ENCODE results near the gene PLCB3. TPM values are rescaled to one million over a fixed set of nuclear protein-coding genes. Genes with fewer than 3 reads are reported as not detected.
A peak's percentile ranks its signal among the peaks of the same experiment; 100 is the strongest.

Gene PLCB3
- total RNA-seq, 1 donor from 2014 or later: 12.0 TPM

DNA sequence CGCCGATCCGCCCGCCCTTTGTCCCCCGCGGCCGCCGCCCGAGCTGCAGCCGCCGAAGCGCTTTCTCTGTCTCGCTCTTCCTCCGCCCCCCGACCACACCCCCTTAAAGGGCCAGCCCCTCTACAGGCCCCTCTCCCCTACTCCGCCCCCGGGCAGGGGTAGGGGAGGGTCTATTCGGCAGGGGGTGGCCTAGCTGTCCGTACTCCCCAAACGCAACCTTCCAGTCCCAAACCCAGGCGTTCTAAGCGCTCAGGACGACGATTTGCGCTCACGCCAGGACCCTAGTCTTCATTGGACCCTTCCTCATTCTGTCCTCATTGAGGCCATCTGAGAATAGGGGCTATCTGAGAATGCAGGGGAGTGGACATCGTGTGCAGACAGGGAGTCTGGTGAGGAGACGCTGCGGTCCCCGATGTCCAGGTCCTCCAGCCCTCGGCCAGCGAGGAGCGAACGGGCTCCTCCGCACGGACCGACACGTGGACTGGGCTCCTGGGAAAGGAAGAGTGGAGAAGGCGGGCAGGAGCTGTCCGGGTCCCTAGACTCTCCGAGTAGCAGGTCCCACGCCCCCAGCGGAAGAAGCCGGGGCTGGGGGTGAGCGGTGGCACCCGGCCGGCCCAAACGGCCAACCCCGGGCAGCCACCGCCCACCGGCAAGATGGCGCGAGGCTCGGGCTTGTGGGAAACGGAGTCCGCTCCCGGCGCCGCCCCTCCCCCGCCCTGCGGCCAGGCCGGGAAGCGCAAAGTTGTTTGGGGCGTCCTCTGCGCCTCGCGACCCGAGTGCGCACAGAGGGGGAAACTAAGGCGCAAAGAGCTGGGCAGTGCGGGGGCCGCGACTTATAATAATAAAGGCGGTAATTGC lies 4.2 kb upstream of the PLCB3 start, which contains the start of gene PPP1R14B:
Gene PPP1R14B (minus strand): TSS at position 73 of the 858 bp plus-strand sequence. CDS start 270 bp downstream, outside the sequence.
- ATAC-seq: peak; percentile 76
- intact Hi-C loops (cut with micrococcal nuclease): no loop called here
- peak; percentile 96 for DNase-seq

DNA sequence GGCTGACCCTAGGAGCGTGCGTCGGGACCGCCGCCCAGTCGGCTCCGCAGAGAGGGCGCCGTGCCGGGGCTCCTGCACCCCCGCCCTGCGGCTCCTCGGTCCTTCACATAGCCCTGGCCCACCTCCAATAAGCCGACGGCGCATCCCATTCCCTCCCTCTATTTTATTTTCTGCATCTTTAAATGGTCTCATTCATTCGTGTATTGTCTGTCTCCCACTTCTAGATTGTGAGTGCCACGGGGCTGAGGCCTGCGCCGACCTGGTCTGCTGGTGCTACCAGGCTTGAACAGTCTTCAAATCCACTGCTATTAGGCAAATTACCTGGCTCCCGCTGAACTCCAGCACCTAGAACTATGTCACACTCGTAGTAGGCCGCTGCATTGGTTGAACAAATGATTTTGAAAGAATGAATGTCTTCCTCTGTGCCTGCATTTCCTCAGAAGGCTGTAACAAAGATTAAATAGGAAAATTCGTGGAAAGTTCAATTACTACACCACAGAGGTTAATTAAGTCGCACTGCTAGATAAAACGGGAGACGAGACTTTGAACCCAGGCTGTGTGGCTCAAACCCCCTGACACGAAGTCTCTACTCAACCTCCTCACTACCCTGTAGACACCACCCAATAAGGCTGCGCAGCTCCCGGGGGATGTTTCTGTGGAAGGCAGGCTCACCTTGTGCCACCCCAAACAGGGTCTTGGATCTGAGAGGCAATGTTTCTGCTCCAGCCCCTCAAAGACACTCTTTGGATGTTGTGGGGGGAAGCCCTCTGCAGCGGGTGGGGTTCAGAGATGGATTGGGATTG lies 3.4 kb upstream of the PLCB3 start:
- no peak for DNase-seq

DNA sequence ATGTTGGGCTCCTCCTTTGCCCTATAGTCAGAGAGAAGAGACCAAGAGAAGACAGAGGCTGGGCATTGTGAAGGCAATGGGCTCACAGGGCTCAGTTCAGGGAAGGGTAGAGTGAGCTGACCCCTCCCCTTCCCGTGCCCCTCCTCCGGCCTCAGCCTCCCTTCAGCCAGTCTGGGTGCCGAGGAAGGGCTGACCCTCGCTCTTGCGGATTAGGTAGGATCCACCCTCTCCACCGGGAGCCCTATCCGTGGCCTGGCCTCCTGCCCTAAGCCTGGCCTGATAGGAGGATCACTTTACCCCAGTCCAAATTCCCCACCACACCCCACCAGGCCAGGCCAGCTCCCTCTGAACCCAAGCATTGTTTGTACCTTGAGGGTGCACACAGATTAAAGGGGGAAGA lies 2.8 kb upstream of the PLCB3 start:
- DNase-seq (no peak), ATAC-seq (no peak)
- intact Hi-C loops (cut with micrococcal nuclease): no loop called here

More for the DNA sequence above, 3.4 kb upstream of the PLCB3 start:
- intact Hi-C loops (cut with micrococcal nuclease): no loop called here
- ATAC-seq: peak; percentile 3

DNA sequence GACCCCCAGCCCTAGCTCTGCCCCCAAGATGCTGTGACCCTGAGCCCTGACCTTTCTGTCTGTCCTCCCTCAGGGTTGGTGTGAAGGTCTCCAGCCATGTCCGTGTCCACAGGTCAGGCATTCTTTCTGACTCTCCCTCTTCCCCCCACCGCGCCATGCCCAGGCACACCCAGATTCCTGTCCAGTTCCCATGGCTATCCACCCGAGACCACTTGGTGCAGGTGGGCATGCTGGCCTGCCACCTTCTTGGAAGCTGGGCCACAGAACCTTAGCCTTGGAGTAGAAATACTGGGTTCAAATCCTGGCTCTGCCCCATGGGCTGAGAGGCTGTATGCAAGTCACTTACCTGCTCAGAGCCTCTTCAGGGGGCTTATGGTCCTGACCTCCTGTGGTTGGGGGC lies 2.3 kb upstream of the PLCB3 start:
- intact Hi-C loops (cut with micrococcal nuclease): no loop called here
- DNase-seq: no peak
- no peak for ATAC-seq

DNA sequence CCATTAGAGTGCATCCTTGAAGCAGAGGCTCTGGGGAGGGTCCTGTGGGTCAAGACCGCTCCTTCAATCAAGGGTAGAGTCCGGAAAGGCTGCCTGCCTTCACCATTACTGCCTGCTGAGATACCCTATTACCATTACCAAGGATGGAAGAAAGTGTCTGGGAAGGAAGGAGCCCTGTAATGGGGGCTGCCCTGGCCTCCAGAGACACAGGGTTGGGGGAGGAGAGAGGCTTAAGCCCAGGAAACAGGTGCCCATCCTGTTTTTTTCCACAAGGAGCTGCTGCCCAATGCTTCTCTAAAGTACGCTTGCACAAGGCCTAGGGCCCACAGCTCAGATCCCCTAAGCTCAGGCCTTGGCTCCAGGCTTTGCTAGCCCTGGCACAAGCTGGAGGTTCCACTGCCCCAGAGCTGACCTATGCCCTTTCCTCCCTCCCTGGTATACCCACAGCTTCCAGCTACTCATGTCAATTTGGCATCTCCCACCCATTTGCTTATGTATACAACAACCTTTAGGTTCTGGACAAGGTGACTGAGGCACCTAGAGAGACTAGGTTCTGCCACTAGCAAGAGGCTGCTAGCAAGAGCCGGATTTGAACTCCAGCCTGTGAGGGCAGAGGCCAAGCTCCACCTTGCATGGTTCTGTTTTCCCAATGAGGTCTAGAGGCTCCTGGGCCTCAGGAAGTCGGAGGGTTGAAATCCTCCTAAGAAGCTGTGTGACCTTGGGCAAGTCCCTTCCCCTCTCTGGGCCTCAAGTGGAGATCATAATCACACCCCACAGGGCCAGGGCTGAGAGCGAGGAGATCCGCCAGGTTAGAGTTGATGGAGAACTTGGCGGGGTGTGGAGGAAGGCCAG lies 1.5 kb upstream of the PLCB3 start:
- no peak for ATAC-seq
- no peak for DNase-seq
- intact Hi-C loops (cut with micrococcal nuclease): no loop called here

DNA sequence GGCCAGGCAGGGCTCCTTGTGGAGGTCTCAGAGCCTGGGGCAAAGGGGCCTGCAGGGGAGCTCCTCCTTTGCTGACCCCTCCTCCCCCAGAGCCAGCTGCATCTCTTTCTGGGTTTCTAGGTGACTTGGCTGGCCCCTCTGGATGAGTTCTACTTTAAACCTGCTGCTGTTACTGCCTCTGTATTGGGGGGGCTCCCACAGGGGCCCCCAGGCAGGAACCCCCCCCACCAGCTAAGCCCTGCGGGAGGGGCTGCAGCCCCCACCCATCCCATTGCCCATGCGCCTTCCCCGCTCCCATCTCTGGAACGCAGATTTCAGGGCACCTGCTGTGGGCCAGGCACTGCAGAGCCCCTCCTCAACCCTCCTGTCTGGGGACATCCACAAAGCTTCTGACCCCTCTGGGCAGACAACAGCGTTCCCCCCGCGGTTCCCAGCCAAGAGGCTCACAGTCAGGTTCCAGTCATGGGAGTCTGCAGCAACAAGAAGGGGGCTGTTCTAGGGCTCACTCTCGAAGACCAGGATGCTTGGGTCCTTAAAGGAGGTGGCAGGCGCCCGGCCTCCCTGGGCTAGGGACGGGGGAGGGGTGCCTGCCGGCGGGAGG lies 815 bp upstream of the PLCB3 start:
- ATAC-seq (no peak), DNase-seq (no peak)
- intact Hi-C loops (cut with micrococcal nuclease): no loop called here

DNA sequence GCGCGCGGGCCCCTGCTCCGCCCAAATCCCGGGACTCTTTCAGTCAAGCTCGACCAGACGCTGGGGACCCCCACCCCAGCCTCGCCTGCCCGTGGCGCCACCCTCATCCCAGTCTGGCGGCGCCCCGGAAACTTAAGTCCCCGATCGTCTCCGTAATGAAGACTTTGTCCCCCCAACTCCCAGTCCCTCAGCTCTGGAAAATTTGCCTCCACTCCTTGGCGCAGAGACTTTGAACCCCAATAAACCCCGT lies 348 bp downstream of the PLCB3 start:
- no peak for DNase-seq
- intact Hi-C loops (cut with micrococcal nuclease): no loop called here
- no peak for ATAC-seq

DNA sequence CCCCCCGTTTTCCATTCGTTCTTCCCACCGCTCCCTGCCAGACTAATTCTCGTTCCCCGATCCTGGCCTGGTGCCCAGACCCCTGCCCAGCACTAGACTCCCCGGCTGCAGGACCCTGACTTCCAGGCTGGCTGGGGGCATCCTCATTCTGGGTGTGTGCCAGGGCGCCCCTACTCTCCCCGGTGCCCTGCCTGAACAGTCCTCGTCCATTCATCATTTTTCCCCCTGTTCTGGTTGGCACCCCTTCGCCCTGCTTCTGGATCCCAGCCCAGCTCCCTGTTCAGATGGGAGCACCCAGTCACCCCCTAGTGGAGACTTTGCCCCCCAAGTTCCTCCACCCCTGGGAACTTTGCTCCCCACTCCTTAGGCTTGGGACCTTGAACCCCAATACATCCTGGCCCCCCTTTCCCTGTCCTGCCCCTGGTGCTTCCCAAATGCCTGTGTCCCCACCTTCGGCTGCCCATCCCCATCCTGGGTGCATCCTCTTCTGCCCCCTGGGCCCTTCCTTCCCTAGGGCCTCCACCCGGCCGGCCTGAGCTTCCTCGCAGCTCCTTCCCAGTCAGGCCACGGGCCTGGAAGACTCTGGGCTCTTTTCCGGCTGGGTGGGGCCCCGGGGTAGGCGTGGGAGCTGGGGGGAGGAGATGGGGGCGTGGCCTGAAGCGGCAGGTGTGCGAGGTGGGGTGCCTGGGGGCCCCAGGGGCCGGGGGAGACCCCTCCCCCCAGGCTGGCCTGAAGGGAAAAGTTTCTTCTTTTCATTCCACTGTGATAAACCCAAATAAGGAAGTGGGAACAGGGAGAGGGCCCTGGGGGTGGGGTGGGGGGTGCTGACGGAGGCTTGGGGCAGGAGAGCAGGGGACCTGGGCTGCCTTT lies 908 bp downstream of the PLCB3 start:
- ATAC-seq (peak; percentile 17), DNase-seq (peak; percentile 68)

DNA sequence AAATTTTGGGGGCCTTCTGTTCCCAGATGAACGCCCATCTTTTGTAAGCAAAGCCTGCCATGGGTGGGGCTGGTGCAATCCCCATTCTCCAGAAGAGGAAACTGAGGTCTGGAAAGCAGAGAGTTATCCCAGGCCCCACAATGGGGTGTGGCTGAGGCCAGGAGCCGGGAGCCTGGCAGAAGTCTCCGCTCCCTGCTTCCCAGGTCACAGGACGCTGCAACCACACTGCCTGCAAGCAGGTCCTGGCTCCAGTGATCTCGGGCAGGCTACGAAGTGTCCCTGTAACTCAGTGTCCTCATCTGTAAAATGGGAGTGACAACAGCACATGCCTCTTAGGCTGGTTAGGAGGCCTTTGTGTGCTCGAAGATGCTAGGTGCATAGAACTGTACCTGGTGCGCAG lies 1.7 kb downstream of the PLCB3 start:
- no peak for ATAC-seq
- intact Hi-C loops (cut with micrococcal nuclease): no loop called here
- no peak for DNase-seq

More for the DNA sequence above, 908 bp downstream of the PLCB3 start:
- intact Hi-C loops (cut with micrococcal nuclease): no loop called here

DNA sequence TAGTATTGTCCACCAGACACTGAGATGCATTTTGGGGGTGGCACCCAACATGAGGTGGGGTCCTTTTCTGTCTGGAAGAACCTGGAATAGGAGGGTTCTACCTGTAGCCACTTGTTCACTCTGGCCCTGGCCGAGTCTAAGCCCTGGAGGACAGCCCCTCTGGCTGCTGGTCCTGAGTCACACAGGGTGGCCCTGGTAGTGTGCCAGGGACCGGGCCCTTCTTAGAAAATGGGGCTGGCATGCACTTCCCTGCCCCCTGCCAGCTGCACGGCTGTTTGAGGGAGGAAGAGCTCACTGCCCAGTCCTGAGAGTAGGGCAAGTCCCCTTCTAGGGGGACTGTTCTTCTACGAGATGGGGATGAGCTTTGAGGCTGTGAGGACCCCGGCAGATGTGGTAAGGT lies 2.2 kb downstream of the PLCB3 start:
- intact Hi-C loops (cut with micrococcal nuclease): no loop called here

DNA sequence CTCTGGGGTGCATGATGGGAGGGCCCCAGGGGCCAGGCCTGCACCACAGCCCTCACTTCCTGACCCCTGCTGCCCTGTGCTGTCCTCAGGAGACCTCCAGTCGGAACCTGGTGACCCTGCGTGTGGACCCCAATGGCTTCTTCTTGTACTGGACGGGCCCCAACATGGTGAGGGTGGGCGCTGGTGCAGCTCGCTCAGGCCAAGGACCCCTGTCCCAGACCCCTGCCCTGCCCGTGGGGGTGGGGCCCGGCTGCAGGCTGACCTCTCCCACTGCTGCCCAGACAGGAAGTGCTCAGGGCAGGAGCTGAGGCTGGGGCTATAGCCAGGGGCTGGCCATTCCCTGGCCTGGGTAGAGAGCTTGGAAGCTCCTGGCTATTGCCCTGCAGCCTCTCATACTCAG lies 3.0 kb downstream of the PLCB3 start:
- intact Hi-C loops (cut with micrococcal nuclease): no loop called here
- ATAC-seq (no peak), DNase-seq (no peak)

More for the DNA sequence above, 2.2 kb downstream of the PLCB3 start:
- ATAC-seq: peak; percentile 25
- peak; percentile 67 for DNase-seq

DNA sequence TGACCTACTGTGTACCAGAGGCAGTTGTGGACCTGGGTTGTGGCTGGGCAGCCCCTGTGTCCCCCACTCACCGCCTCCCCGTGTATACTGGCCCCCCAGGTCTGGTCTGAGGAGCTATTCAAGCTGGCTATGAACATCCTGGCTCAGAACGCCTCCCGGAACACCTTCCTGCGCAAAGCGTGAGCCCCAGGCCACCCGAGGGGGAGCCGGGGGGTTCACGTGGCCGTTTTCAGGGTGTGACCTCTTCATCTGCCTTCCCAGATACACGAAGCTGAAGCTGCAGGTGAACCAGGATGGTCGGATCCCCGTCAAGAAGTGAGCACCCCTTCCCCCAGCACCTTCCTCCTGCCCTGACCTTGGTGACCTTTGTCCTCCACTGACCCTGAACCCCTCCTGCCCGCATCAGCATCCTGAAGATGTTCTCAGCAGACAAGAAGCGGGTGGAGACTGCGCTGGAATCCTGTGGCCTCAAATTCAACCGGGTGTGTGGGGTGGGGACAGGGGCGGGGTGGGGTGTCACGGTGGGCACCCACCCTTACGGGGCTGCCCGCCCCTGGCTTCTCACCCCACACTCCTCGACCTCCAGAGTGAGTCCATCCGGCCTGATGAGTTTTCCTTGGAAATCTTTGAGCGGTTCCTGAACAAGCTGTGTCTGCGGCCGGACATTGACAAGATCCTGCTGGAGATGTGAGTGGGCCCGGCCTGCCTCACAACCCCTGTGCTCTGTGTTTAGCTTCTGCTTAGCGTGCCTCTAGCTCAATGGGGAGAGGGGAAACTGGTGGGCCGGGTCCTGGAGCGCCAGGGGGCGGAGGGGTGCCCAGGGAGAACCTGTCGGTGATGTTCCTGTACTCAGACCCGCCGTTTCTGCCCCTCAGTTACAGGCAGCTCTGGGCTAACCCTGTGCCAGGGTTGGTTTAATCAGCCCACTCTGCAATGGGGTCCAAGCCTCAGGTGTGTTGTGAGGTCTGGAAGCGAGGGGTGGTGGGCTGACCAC lies 4.1 kb downstream of the PLCB3 start:
- intact Hi-C loops (cut with micrococcal nuclease): no loop called here
- DNase-seq: no peak
- no peak for ATAC-seq

DNA sequence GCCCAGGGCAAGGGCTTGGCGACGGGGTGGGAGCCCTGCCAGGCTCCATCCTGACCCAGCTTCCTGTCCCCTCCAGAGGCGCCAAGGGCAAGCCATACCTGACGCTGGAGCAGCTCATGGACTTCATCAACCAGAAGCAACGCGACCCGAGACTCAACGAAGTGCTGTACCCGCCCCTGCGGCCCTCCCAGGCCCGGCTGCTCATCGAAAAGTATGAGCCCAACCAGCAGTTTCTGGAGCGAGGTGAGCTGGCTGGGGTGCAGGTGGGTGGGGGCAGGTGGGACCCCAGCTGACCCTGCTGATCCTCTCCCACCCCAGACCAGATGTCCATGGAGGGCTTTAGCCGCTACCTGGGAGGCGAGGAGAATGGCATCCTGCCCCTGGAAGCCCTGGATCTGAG lies 5.0 kb downstream of the PLCB3 start:
- ATAC-seq: no peak
- no peak for DNase-seq
- intact Hi-C loops (cut with micrococcal nuclease): no loop called here

DNA sequence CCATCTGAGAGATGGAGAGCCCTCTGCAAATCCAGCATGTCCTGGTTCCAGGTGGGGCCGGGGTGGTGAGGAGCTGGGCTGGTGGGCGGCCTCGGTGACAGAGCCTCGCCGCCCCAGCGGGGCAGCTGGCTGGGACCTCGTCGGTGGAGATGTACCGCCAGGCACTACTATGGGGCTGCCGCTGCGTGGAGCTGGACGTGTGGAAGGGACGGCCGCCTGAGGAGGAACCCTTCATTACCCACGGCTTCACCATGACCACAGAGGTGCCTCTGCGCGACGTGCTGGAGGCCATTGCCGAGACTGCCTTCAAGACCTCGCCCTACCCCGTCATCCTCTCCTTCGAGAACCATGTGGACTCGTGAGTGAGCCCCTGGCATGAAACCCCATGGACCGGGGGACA lies 7.0 kb downstream of the PLCB3 start:
- intact Hi-C loops (cut with micrococcal nuclease): no loop called here

DNA sequence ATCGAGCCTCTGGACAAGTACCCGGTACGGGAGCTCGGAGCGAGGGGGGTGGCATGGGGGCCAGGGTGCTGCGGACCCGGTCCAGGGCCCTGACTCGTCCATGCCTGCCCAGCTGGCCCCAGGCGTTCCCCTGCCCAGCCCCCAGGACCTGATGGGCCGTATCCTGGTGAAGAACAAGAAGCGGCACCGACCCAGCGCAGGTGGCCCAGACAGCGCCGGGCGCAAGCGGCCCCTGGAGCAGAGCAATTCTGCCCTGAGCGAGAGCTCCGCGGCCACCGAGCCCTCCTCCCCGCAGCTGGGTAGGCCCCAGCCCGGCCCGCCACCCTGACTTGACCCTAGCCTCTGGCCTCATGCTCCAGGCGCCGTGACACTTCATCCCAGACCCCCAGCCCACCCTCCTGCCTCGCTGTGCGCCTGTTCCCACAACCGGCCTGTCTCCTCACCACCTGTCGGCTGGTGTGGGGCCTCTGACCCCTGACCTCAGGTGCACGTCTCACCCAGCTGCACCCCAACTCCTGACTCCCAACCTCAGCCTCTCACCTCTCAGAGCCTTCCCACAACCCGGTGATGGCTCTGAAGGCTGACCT lies 7.7 kb downstream of the PLCB3 start:
- ATAC-seq (no peak), DNase-seq (no peak)
- intact Hi-C loops (cut with micrococcal nuclease): no loop called here

More for the DNA sequence above, 7.0 kb downstream of the PLCB3 start:
- ATAC-seq (no peak), DNase-seq (no peak)

DNA sequence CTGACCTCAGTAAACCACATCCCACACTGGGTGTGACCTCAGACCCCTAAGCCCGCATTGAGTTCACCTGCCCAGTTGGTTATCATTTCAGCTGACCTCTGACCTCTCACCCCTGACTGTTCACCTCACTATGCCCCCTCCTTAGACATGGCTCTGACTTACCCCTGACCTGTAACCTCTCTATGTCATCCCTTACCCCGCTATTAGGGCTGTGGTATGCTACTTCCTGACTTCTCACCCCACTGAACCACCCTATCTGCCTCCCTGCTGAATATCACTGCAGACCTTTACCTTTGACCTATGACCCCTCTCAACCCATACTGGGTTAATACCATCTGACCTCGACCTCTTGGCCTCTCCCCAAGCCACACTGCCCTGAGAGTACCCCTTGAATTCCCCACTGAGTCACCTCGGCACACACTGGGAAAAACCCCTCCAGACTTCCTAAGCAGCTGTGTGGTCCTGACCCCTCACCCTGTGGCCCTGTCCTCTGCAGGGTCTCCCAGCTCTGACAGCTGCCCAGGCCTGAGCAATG lies 8.3 kb downstream of the PLCB3 start:
- DNase-seq (no peak), ATAC-seq (no peak)
- intact Hi-C loops (cut with micrococcal nuclease): no loop called here

Data from left ventricle myocardium superior (tissue), 1 donor.